GM19023 (cell line): ENCODE measurements around the gene POTEH.
"Not testable (repeated sequence)": the region's sequence is repeated elsewhere in the genome, so short reads cannot be mapped to it uniquely, and the experiment has no call there.

Experiments used
- ATAC-seq: cut with Tn5 transposase; IDR thresholded peaks from one replicate; pipeline ENCODE4 v1.9.1; 2021; ENCODE audit warnings: mild to moderate bottlenecking, moderate library complexity; ENCODE audit not compliant: unreplicated experiment

POTEH gene

DNA sequence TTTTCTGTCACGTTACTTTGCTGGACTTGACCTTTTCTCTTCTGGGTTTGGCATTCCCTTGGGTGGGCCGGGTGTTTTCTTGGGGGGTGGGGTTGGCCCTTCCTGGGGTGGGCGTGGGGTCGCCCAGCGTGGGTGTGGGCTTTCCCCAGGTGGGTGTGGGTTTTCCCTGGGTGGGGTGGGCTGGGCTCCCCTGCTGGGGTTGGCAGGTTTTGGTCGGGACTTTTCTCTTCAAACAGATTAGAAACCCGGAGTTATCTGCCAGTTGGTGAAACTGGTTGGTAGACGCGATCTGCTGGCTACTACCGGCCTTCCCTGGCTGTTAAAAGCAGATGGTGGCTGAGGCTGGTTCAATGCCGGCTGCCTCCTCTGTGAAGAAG, at the start of gene POTEH:
Gene POTEH (plus strand): TSS at position 278 of the 377 bp plus-strand sequence. CDS start 52 bp downstream, at position 330.
- not testable (repeated sequence) for ATAC-seq

DNA sequence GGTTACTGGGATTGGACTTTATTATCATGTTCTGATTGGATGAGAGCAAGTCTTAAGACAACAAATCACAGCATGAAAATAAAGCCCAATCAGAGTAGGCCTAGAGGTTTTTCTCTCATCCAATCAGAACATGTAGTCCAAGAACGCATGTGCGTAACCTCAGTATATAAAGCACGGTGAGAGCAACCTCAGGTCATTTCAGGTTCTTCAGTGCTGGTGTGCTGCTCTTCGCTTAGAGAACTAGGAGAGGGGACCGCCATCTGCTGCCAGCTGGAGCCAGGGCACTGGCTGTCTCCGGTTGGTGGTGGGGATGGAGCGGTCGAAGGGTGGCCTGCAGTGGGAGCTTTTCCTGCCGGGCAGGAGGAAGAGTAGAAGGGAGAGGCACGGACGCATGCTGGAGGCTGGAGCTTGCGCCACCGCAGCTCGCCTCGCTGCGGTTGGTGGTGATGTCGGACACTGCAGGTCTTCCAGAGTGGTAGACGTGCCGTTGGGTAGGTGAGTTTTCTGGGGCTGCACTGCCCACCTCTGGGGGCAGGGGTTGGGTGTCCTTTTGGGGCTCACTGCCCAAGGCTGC, 47.5 kb upstream of the POTEH start:
- ATAC-seq, result not testable (repeated sequence)

DNA sequence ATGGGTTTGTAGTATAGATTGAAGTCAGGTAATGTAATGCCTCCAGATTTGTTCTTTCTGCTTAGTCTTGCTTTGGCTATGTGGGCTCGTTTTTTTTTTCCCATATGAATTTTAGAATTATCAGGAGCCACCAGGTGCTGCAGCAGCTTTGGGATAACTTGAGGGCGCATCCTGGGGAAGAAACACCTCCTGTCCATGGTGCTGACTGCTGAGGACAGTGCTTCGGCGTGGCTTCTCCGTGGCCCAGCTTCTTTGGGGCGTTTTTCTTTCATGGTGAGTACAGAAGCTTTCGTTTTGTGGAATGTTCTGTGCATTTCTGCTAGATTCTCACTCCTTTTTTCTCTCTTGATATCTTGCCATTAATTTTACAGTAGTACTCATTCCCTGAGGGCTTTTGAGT, 37.9 kb upstream of the POTEH start:
- not testable (repeated sequence) for ATAC-seq

DNA sequence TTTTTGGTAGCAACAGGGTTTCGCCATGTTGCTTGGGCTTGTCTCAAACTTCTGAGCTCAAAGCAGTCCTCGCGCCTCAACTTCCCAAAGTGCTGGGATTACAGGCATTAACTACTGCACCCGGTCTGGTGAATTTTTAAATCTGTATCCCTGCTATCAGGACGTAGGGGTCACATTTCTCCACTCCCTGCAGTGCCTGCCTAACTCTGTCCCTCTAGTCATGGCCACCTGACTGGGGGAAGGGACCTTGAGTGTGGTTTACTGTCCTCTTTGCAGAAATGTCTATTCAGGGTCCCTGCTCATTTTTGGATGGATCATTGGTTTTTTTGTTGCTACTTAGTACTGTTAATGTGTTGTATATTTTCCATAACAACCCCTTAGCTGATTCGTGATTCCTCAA, 37.1 kb upstream of the POTEH start:
- not testable (repeated sequence) for ATAC-seq

DNA sequence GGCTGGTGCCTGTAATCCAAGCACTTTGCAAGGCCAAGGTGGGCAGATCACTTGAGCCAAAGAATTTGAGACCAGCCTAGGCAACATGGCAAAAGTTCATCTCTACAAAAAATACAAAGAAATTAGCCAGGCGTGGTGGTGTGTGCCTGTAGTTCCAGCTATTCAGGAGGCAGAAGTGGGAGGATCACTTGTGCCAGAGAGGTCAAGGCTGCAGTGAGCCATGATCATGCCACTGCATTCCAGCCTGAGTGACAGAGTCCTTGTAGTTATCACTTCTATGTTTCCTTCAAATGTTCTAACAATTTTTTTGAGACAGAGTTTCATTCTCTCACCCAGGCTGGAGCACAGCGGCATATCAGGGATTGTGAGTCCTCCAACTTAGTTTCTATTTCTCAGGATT, 36.6 kb upstream of the POTEH start:
- not testable (repeated sequence) for ATAC-seq

DNA sequence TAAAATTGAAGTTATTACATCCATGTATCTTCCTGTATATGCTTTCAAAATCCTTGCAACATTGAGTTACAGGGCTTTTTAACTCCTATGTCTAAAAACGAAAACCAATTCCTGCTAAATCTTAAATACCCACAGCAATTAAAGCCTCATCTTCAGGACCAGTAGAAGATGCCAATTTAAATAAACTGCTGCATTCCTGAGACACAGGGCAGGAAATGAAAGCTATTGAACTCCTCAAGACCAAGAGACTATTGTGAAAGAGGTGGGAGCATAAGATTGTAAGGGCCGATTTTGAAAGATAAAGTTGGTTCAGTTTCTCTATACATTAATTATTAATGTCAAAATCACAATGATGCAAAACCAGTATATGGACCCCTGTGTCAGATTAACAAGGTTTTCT, 28.7 kb upstream of the POTEH start:
- not testable (repeated sequence) for ATAC-seq

DNA sequence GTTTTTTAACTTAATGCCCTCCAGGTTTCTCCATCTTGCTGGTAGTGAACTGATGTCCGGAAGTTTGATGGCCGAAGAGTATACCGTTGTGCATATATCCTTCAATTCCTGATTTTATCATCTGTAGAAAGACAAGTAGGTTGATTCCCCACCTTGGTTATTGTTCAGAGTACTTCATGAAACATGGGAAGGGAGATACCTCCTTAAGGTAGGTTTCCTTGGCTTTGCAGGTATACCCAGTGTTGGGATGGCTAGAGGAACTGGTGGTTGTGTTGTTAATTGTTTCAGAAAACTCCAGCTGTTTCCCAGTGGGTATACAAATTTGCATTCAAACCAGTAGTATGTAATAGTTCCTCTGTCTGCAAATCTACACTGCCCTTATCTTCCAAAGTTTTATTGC, 25.1 kb upstream of the POTEH start:
- not testable (repeated sequence) for ATAC-seq

DNA sequence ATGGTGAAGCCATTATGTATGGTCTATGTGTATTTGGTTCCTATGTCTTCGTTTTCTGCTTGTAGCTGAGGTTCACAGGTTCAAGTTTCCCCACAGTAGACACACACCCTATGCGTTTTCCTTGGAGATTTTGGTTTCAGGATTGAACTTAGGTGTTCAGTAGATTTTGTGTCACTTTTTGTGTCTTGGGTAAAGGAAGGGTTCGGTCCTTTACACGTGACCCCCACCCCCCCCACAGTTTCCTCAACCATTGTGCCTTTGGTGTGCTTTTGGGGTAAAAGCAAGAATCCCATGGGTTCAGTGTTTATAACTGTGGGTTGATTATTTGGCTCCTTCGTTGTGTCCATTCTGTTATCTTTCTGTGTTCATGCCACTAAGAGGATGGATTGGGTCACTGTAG, 24.3 kb upstream of the POTEH start:
- not testable (repeated sequence) for ATAC-seq

DNA sequence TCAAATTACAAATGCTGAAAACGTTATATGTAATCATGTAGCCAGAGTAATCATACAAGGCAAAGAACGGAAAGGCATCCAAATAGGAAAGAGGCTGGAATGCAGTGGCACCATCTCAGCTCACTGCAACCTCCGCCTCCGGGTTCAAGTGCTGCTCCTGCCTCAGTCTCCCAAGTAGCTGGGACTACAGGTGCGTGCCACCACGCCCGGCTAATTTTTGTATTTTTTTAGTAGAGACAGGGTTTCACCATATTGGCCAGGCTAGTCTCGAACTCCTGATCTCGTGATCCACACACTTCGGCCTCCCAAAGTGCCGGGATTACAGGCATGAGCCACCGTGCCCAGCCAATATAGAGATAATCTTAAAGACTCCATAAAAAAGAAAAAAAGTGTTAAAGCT, 20.4 kb upstream of the POTEH start:
- ATAC-seq, result not testable (repeated sequence)

DNA sequence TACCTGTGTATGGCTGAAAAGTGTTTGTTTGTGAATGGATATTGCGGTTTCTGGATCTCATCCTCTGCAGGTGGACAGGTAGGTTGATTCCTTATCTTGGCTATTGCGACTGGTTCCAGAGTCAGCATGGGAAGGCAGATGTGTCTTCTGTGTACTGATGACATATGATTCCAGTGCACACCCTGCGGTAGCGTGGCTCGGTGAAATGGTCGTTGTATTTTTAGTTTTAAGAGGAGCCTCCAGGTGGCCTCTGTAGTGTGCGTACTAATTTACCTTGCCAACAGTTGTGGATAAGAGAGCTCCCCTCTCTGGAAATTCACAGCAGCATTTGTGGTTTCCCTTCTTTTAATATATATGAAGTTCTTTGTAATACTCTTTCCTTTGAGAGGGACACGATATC, 10.1 kb upstream of the POTEH start:
- ATAC-seq, result not testable (repeated sequence)

DNA sequence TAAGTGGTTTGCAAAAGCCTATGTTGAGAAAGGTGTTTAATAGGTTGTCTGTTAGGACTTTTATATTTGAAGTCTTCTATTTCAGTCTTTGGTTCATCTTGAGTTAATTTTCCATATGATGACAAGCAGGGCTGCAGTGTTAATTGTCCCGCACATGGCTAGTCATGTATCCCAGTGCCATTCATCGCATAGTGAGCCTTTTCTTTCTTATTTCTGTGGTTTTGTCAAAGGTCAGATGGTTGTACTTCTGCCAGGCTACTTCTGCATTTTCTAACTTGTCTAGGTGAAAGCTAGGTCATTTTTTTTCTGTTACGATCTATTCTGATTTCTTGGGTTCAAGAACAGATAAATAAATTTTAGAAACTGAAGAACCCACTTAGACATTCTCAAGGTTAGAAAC, 5.7 kb upstream of the POTEH start:
- ATAC-seq, result not testable (repeated sequence)

DNA sequence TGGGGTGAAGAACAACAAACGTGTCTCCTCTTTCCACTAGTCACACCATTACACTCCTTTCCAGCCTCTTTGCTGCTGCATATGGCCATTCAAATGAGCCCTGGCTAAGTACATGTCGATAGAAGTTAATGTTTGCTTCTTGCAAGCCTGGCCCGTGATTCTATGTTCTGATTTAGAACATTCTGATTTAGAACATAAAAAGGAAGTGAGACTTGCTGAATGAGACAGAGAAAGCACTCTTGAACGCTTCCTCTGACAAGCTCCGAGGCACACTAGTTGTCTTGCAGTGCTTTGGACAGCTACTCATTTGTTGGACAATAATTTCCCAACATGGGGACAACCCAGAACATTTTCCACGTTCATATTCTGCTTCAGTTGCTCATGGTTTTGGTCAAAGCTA, 5.1 kb upstream of the POTEH start:
- ATAC-seq, result not testable (repeated sequence)

DNA sequence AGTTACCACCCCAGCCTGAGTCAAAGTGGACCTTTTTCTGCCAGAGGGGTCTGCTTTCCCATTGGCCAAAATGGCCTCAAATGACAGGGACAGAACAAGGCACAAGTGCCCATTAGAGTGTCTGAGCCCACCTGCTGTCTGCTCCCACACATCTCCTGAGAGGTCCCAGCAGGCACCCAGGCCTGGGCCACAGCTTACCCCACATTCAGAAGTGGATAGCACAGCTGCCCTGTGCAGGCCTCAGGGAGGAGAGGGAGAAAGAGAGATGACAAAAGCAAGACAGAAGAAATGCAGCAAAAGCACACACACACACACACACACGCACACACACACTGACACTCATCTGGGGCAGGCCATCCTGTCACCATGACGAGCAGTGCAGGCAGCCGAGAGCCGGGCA, 4.2 kb upstream of the POTEH start:
- ATAC-seq, result not testable (repeated sequence)

DNA sequence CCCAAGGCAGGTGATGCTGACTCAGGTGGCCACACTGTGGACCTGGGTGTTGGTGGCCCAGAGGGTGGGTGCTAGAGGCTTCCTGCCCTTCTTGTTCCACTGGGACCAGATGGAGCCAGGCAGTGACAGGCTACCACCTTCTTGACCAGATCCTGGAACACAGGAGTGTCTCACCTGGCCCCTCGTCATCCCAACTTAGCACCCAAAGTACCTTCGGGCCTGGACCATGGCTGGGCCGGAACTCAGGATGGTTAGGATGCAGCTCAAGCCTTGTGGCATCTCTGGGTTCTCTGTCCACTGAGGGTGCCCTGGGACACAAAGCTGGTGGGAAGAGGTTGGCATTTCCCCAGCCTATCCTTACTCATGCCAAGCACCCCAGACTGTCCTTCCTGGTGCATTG, 2.7 kb upstream of the POTEH start:
- not testable (repeated sequence) for ATAC-seq

DNA sequence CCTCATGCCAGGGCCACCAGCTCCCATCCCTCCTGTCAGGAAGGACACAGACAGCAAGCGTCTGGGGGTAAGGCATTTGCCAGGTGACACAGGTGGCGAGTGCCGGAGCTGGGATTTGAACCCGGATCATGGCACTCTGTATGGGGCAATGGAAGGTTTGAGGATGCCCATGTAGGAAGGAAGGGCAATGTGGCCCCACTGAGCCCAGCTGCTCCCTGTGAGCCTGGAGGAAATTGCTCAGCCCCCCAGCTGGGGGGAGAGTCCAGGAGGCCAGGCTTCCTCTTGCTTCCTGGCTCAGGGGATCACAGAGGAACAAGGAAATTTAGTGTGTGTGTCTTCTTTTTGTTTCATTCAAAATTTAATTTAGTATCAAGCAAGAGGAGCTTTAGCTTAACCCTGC, 2.1 kb upstream of the POTEH start:
- ATAC-seq, result not testable (repeated sequence)

DNA sequence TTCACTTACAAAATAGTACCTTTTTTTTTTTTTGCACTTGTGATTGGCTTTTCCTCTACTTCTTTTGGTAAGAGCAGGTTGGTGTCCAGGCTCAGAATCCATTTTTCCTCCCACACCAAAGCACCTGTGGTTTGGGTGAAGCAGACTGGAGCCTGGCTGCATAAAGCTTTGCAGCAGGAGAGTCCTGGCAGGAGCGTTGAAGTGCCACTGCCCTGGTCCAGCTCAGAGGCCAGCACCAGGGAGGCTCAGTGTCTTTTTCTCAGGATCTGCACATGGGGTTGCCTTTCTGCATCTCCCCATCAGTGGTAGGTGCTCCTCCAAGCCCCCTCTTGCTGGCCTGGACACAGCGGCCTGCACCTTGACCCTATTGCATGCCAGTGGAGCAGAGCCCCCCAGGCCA, 1.7 kb upstream of the POTEH start:
- ATAC-seq, result not testable (repeated sequence)

DNA sequence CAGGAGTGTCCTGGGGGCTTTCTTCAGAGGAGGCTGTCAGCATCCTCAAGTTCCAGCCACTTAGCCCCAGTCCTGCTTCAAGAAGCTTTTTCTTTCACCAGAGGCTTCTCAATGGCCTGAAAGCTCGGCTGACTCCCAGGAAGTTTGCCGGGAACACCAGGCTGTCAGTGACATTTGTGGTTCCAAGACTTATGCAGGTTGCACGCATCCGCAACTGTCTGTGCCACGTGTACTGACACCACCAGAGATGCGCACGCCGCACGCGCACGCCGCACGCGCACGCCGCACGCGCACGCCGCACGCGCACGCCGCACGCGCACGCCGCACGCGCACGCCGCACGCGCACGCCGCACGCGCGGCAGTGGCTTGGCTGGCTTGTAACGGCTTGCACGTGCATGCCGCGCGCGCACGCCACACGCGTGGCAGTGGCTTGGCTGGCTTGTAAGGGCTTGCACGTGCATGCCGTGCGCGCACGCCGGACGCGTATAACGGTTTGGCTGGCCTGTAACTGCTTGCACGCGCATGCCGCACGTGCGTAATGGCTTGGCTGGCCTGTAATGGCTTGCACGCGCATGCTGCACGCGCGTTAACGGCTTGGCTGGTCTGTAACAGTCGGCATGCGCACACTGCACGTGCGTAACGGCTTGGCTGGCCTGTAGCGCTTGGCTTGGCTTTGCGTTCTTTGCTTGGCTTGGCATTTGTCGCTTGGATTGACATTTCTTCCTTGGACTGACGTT, 646 bp upstream of the POTEH start:
- not testable (repeated sequence) for ATAC-seq

DNA sequence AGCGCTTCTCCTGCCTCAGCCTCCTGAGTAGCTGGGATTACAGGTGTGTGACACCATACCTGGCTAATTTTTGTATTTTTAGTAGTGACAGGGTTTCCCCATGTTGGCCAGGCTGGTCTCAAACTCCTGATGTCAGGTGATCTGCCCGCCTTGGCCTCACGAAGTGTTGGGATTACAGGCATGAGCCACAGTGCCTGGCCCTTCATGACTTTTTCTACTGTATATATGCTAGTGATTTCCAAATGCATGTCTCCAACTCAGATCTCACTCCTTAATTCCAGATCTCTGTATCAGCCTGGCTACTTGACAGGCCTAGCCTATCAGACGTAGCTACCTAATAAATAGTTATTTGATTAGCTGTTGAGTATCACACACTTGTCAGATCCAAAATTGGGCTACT, 23.8 kb downstream of the POTEH start:
- not testable (repeated sequence) for ATAC-seq

DNA sequence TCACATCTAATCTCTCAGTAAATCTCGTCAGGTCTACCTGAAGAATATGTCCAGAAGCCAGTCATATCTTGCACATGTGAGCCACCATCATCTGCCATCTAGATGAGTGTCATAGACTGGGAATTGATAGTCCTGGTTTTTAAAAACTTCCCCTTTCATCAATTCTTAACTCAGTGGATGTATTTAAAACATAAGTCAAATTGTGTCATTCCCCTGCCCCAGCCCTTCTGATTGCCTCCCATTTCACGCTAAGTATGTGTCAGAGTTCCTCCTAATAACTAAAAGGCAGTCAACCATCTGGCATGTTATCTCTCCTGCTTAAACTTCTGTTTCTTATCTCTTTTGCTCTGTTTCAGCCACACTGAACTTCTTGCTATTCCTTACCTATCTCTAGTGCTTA, 24.3 kb downstream of the POTEH start:
- not testable (repeated sequence) for ATAC-seq

DNA sequence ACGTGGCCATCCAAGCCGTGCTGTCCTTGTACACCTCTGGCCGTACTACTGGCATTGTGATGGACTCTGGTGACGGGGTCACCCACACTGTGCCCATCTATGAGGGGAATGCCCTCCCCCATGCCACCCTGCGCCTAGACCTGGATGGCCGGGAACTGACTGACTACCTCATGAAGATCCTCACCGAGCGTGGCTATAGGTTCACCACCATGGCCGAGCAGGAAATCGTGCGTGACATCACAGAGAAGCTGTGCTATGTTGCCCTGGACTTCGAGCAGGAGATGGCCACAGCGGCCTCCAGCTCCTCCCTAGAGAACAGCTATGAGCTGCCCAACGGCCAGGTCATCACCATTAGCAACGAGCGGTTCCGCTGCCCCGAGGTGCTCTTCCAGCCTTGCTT, 32.1 kb downstream of the POTEH start:
- not testable (repeated sequence) for ATAC-seq

DNA sequence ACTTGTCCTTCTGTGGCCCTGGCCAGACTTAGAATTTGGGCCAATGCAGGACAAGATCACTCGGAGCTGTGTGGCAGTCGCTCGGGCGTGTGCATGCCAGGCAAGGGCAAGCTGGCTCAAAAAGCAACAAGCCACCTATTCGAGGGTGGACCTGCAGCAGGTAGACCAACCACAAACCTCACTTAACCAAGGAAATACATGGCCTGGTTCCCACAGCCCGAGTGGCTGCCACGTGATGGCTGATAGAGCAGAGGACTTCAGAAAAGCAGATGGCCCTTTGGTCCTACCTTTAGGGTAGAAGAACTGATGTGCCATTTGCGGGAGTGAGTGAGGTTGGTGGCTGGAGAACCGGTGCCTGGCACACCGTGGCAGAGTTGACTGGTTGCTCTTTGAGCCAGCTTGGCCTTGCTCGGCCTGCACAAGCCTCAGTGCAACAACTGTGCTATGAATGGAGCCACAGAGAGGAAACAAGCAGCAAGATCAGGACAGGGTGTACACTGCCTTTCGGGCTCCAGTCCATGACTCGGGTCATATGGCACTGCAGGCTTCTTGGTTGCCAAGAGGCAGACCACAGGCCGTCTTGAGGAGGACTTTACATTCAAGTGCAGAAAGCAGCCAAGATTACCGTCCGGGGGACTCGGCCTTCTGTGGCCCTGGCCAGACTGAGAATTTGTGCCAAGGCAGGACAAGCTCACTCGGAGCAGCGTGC, 39.5 kb downstream of the POTEH start:
- ATAC-seq, result not testable (repeated sequence)

DNA sequence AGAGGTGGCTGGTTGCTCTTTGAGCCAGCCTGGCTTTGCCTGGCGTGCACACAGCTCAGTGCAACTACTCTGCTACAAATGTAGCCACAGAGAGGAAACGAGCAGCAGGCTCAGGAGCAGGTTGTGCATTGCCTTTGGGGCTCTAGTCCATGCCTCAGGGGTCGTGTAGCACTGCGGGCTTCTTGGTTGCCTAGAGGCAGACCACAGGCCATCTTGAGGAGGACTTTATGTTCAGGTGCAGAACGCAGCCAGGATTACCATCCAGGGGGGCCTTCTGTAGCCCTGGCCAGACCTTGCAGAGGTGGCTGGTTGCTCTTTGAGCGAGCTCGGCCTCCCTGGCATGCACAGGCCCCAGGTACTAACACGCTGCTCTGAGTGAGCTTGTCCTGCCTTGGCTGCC, 41.2 kb downstream of the POTEH start:
- not testable (repeated sequence) for ATAC-seq
